ENCODE results near the gene ARSB.

GRCh38 chr5:78972654-78973428 lies 12.3 kb downstream of the ARSB start:
- TF ChIP-seq CTCF (IDR thresholded peaks at IDR 0.05) (no peak), POLR2A (IDR thresholded peaks at IDR 0.05) (no peak)
